ENCODE data around the gene CENPVL3. TPM values are rescaled to one million over a fixed set of nuclear protein-coding genes. Genes with fewer than 3 reads are reported as not detected.

The CENPVL3 gene
- total RNA-seq, 4 donors from 2014 or later: not detected

GRCh38 chrX:51598899-51599298 is 19.8 kb downstream of the CENPVL3 start:
- ATAC-seq (no peak), DNase-seq (no peak)
- no peaks in the 10 kb centered on the region for H3K36me3 ChIP-seq
- no peak for TF ChIP-seq POLR2A (IDR thresholded peaks at IDR 0.05)
- TF ChIP-seq, protein P1, sequence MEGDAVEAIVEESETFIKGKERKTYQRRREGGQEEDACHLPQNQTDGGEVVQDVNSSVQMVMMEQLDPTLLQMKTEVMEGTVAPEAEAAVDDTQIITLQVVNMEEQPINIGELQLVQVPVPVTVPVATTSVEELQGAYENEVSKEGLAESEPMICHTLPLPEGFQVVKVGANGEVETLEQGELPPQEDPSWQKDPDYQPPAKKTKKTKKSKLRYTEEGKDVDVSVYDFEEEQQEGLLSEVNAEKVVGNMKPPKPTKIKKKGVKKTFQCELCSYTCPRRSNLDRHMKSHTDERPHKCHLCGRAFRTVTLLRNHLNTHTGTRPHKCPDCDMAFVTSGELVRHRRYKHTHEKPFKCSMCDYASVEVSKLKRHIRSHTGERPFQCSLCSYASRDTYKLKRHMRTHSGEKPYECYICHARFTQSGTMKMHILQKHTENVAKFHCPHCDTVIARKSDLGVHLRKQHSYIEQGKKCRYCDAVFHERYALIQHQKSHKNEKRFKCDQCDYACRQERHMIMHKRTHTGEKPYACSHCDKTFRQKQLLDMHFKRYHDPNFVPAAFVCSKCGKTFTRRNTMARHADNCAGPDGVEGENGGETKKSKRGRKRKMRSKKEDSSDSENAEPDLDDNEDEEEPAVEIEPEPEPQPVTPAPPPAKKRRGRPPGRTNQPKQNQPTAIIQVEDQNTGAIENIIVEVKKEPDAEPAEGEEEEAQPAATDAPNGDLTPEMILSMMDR (IDR thresholded peaks at IDR 0.05 in 4 of 5, conservative IDR thresholded peaks at IDR 0.05 in 1 of 5): no peak
- no peak overlapping the region for H3K4me3 ChIP-seq
- H3K9me3 ChIP-seq: no peaks in the 10 kb centered on the region
- in situ Hi-C loops (cut with MboI; ENCODE audit: low sequenced_read_pairs in 4 of 4): no loop called here
- peaks cover 0 to 14% (median 8%) of the 10 kb centered on the region in 3 donors for H3K27me3 ChIP-seq
- H3K27ac ChIP-seq: no peak overlapping the region
- H3K4me1 ChIP-seq: no peaks in the 10 kb centered on the region
- intact Hi-C loops (cut with DNase I; ENCODE audit: low total_unique reads): no loop called here

- no peak overlapping the region for H3K27ac ChIP-seq
- no peak for DNase-seq
- intact Hi-C loops (cut with DNase I; ENCODE audit: low total_unique reads) (no loop called here), in situ Hi-C loops (cut with MboI; ENCODE audit: low sequenced_read_pairs in 4 of 4) (no loop called here)
- no peaks in the 10 kb centered on the region for H3K9me3 ChIP-seq
- peaks cover 0 to 7% (median 0%) of the 10 kb centered on the region in 3 donors for H3K27me3 ChIP-seq
- H3K4me1 ChIP-seq: no peaks in the 10 kb centered on the region
- no peak for ATAC-seq
- H3K36me3 ChIP-seq: no peaks in the 10 kb centered on the region
- H3K4me3 ChIP-seq: no peak overlapping the region
- TF ChIP-seq POLR2A (IDR thresholded peaks at IDR 0.05): no peak
- TF ChIP-seq, protein P1 (IDR thresholded peaks at IDR 0.05 in 4 of 5, conservative IDR thresholded peaks at IDR 0.05 in 1 of 5): no peak
Observed at GRCh38 chrX:51571874-51572273, 46.8 kb downstream of the CENPVL3 start.

DNA sequence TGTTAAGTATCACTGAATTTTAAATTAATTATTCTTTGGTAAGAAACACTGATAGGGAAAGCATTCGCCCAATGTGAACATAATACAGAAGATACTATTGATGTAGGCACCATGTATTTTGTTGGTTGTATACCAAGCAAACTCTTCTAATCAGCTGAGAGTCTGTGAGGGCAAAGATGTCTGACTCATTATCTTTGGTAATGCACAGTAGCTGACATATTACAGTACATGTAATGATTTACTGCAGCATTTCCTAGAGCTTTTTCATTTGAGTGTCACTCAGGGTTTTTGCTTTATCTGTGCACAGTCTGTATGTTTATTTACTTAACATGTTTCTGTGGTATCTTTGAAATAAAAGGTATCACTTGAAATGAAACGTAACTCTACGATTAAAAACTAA is 49.2 kb downstream of the CENPVL3 start:
- intact Hi-C loops (cut with DNase I; ENCODE audit: low total_unique reads): no loop called here
- H3K27ac ChIP-seq: no peak overlapping the region
- H3K9me3 ChIP-seq: no peaks in the 10 kb centered on the region
- no peak for TF ChIP-seq POLR2A (IDR thresholded peaks at IDR 0.05)
- TF ChIP-seq, protein P1 (IDR thresholded peaks at IDR 0.05 in 4 of 5, conservative IDR thresholded peaks at IDR 0.05 in 1 of 5): no peak
- ATAC-seq: no peak
- H3K36me3 ChIP-seq: no peaks in the 10 kb centered on the region
- in situ Hi-C loops (cut with MboI; ENCODE audit: low sequenced_read_pairs in 4 of 4): no loop called here
- H3K4me3 ChIP-seq: no peak overlapping the region
- H3K4me1 ChIP-seq: no peaks in the 10 kb centered on the region
- H3K27me3 ChIP-seq: peaks cover 0 to 7% (median 0%) of the 10 kb centered on the region in 3 donors
- DNase-seq: no peak

DNA sequence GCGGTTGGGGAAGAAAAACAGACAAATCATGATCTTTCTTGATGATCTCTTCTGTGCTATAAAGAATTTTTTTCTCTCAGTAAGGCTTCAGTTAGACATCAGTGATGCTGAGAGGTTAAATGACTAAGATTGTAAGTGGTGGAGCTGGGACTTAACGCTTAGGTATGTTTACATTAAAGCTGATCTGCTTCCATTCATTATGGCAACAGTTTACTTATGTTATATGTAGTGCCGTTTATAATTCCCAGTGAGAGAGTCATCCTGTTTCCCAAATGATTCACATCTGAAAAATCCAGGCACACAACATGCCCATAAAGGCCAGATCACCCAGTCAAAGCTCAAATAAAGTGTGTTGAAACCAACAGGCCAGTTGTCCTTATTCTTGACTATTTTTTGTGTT is 50.1 kb downstream of the CENPVL3 start:
- no peaks in the 10 kb centered on the region for H3K36me3 ChIP-seq
- peaks cover 0 to 7% (median 0%) of the 10 kb centered on the region in 3 donors for H3K27me3 ChIP-seq
- H3K4me3 ChIP-seq: no peak overlapping the region
- ATAC-seq (no peak), DNase-seq (no peak)
- no peak overlapping the region for H3K27ac ChIP-seq
- H3K4me1 ChIP-seq: no peaks in the 10 kb centered on the region
- in situ Hi-C loops (cut with MboI; ENCODE audit: low sequenced_read_pairs in 4 of 4) (no loop called here), intact Hi-C loops (cut with DNase I; ENCODE audit: low total_unique reads) (no loop called here)
- no peaks in the 10 kb centered on the region for H3K9me3 ChIP-seq
- TF ChIP-seq, protein P1 (IDR thresholded peaks at IDR 0.05 in 4 of 5, conservative IDR thresholded peaks at IDR 0.05 in 1 of 5): no peak
- TF ChIP-seq POLR2A (IDR thresholded peaks at IDR 0.05): no peak

Other genes with a start within 250 kb of the CENPVL3 start
- gene NUDT11, start 122.3 kb downstream of the CENPVL3 start, total RNA-seq: under 1 TPM in 1 of 4 donors, not detected in 3; 0.49 TPM
- not detected for gene CENPVL2, start 63.9 kb upstream of the CENPVL3 start, total RNA-seq
- not detected for gene CENPVL1, start 91.6 kb upstream of the CENPVL3 start, total RNA-seq
- gene GSPT2, start 124.5 kb upstream of the CENPVL3 start, total RNA-seq: 1 to 10 TPM; 1.4 to 2.8 (median 1.8) TPM

All from gastrocnemius medialis (tissue), 4 donors.